GM12878 (cell line): ENCODE results near the gene SLC12A6. TPM values are rescaled to one million over a fixed set of nuclear protein-coding genes. Genes with fewer than 3 reads are reported as not detected.

ENCODE experiments used
- CHD2 ChIP-seq: IDR thresholded peaks from 2 replicates; pipeline ENCODE4 v1.6.1; 2011; ENCODE audit warnings: low read depth, low read length, improper control_type of control experiment, borderline replicate concordance
- ETV6 ChIP-seq, 2 experiments: fragments of 450-650 bp in 1 of 2; IDR thresholded peaks in 1 of 2; conservative IDR thresholded peaks in 1 of 2; 2 replicates each; pipeline ENCODE4 v1.6.1; 2014; ENCODE audit warnings: antibody characterized with exemption in 1 of 2, borderline replicate concordance in 1 of 2, low read depth in 1 of 2, mild to moderate bottlenecking in 1 of 2, moderate library complexity in 1 of 2
- FOXM1 ChIP-seq: IDR thresholded peaks from 2 replicates; pipeline ENCODE4 v1.6.1; 2012; ENCODE audit warnings: low read depth, mild to moderate bottlenecking, inconsistent platforms, low read length, moderate library complexity
- HDAC6 ChIP-seq: fragments of 200-600 bp; sonication (generic); IDR thresholded peaks from one replicate; pipeline ENCODE4 v1.8.0; 2017; ENCODE audit warnings: antibody characterized with exemption; ENCODE audit not compliant: unreplicated experiment
- KLF5 ChIP-seq: fragments of 450-650 bp; IDR thresholded peaks from 2 replicates; pipeline ENCODE4 v1.6.1; 2014; ENCODE audit warnings: mild to moderate bottlenecking; ENCODE audit not compliant: partially characterized antibody
- MXI1 ChIP-seq: fragments of 150-350 bp; IDR thresholded peaks from 2 replicates; pipeline ENCODE4 v1.6.1; 2011; ENCODE audit warnings: low read depth, mild to moderate bottlenecking, inconsistent platforms, low read length, improper control_type of control experiment
- MYC ChIP-seq: IDR thresholded peaks from 2 replicates; pipeline ENCODE4 v1.6.1; 2011; ENCODE audit warnings: mild to moderate bottlenecking, low read length, moderate library complexity, inconsistent platforms; ENCODE audit not compliant: insufficient read depth, insufficient replicate concordance, insufficient read length, severe bottlenecking
- NFXL1 ChIP-seq: fragments of 450-650 bp; IDR thresholded peaks from 2 replicates; pipeline ENCODE4 v1.6.1; 2017; ENCODE audit warnings: antibody characterized with exemption, mild to moderate bottlenecking, borderline replicate concordance
- NRF1 ChIP-seq: conservative IDR thresholded peaks from 2 replicates; pipeline ENCODE4 v1.6.1; 2011; ENCODE audit warnings: mild to moderate bottlenecking, low read depth, low read length, improper control_type of control experiment
- PAX5 ChIP-seq: IDR thresholded peaks from 2 replicates; pipeline ENCODE4 v1.6.1; 2011; ENCODE audit warnings: low read depth, low read length, borderline replicate concordance
- POLR2A ChIP-seq: IDR thresholded peaks from 2 replicates; pipeline ENCODE4 v1.6.1; 2011; ENCODE audit warnings: low read depth, mild to moderate bottlenecking, low read length
- POLR2AphosphoS2 ChIP-seq: IDR thresholded peaks from 2 replicates; pipeline ENCODE4 v1.6.1; 2011; ENCODE audit warnings: low read depth, mild to moderate bottlenecking, low read length, improper control_type of control experiment, moderate library complexity
- POU2F2 ChIP-seq: IDR thresholded peaks from 3 replicates; pipeline ENCODE4 v1.6.1; 2011; ENCODE audit warnings: low read depth, mild to moderate bottlenecking, low read length, borderline replicate concordance
- RFX5 ChIP-seq: IDR thresholded peaks from 2 replicates; pipeline ENCODE4 v1.6.1; 2011; ENCODE audit warnings: low read depth, low read length, improper control_type of control experiment
- SIN3A ChIP-seq: IDR thresholded peaks from 2 replicates; pipeline ENCODE4 v1.6.1; 2012; ENCODE audit warnings: low read depth, low read length, improper control_type of control experiment
- SMAD5 ChIP-seq: IDR thresholded peaks from 2 replicates; pipeline ENCODE4 v1.6.1; 2016; ENCODE audit warnings: antibody characterized with exemption, low read depth
- SMARCA5 ChIP-seq: fragments of 450-650 bp; IDR thresholded peaks from 2 replicates; pipeline ENCODE4 v1.6.1; 2017; ENCODE audit warnings: mild to moderate bottlenecking
- STAT1 ChIP-seq: fragments of 450-650 bp; conservative IDR thresholded peaks from 2 replicates; pipeline ENCODE4 v1.6.1; 2014; ENCODE audit warnings: antibody characterized with exemption, mild to moderate bottlenecking
- TBL1XR1 ChIP-seq: IDR thresholded peaks from 2 replicates; pipeline ENCODE4 v1.6.1; 2012; ENCODE audit warnings: low read depth, low read length, improper control_type of control experiment
- YBX1 ChIP-seq: fragments of 450-650 bp; IDR thresholded peaks from 2 replicates; pipeline ENCODE4 v1.6.1; 2016; ENCODE audit warnings: antibody characterized with exemption
- ZNF24 ChIP-seq: fragments of 450-650 bp; IDR thresholded peaks from 2 replicates; pipeline ENCODE4 v1.6.1; 2017; ENCODE audit warnings: antibody characterized with exemption, mild to moderate bottlenecking
- ZNF622 ChIP-seq: fragments of 450-650 bp; IDR thresholded peaks from 2 replicates; pipeline ENCODE4 v1.6.1; 2017; ENCODE audit warnings: mild to moderate bottlenecking, inconsistent platforms
- polyA plus RNA-seq, 11 experiments: library from polyadenylated mRNA; depleted of rRNA in 4 of 11; unstranded in 6 of 11; stranded (reverse) in 5 of 11; fragments of >200 nt; fragmentation: Nextera tagmentation in 4 of 11; fragmentation: Illumina TruSeq in 1 of 11; extraction: Ambion mirVana in 4 of 11; extraction: Trizol in 1 of 11; gene quantifications; 1 replicate in 1 of 11; 2 replicates in 10 of 11; pipeline versions ENCODE4 v1.2.1 to v1.2.3, GENCODE V29; 2011 to 2016; ENCODE audit warnings: inconsistent platforms in 2 of 11, missing spikeins in 2 of 11, low read depth in 1 of 11
- total RNA-seq, 4 experiments: library from RNA; depleted of rRNA in 3 of 4; stranded (reverse); fragments of >200 nt in 3 of 4; fragmentation: Illumina TruSeq in 1 of 4; extraction: Trizol in 1 of 4; gene quantifications; 2 replicates each; pipeline versions ENCODE4 v1.2.1 to v1.2.3, GENCODE V29; 2013 to 2021
- TF ChIP-seq, protein P1 (sequence below): IDR thresholded peaks from 2 replicates; pipeline ENCODE4 v1.6.1; 2011; ENCODE audit warnings: low read depth, mild to moderate bottlenecking, low read length, moderate library complexity, borderline replicate concordance; ENCODE audit errors: extremely low read depth
- TF ChIP-seq, protein P2 (sequence below): fragments of 450-650 bp; IDR thresholded peaks from 2 replicates; pipeline ENCODE4 v1.6.1; 2017; ENCODE audit warnings: mild to moderate bottlenecking, moderate library complexity

The SLC12A6 gene
- total and polyA plus RNA-seq, 10 of the 15 experiments (the other 5 are each of a cell fraction or from before 2014, with no cell fraction given), result 4.7 to 94.4 (median 34.2) TPM

DNA sequence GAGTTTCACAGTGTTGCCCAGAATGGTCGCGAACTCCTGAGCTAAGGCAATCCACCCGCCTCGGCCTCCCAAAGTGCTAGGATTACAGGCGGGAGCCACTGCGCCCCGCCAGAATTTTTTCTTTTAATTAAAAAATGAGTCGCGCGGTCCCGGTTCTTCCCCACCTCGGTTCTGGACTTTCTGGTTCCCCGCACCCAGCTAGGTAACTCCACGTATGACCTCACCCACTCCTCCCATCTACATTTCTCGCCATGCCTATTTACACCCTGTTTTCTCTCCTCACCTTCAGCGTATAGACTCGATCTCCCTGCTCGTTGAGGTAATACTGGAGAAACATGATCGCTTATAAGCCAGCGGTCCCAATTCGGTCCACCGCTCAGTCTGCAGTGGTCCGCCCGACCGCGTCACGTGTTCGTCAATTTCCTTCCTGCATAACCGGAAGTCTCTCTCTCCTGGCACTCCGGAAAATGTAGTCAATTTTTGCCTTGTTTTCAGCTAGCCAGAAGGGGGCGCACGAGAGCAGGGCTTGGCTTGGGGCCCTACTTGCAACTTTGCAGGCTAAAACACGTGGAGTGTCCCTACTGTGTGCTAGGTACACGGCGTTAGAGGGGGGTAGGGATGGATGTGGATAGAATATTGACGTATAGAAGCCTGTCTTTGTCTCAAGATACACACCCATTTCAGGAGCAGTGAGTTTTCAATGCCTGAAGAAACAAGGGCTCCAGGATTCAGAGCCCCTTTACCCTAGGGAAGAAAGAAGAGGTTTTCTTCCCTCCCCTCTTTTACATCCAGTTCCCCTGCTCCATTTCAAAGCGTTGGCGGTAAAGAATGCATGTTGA lies 5.4 kb upstream of the SLC12A6 start, which contains the start of the genes NOP10 and NUTM1 (continued):
- TF ChIP-seq, protein P1, sequence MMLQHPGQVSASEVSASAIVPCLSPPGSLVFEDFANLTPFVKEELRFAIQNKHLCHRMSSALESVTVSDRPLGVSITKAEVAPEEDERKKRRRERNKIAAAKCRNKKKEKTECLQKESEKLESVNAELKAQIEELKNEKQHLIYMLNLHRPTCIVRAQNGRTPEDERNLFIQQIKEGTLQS, result peak; percentile 79; the same call in 1 of the 2 replicates
- TF ChIP-seq POLR2A, result peak; percentile 87
- TF ChIP-seq TBL1XR1, result 0 out of 2 replicates have a peak, but pooled peaks have one; percentile 38
- peak; percentile 72; the same call in 1 of the 2 replicates for TF ChIP-seq FOXM1
- no peak for TF ChIP-seq ZNF622
- peak; percentile 86; the same call in 2 of the 3 replicates for TF ChIP-seq POU2F2
- TF ChIP-seq YBX1, result no peak
- no peak for TF ChIP-seq CHD2
- no peak for TF ChIP-seq MYC
- TF ChIP-seq SIN3A, result peak; percentile 75; the same call in 1 of the 2 replicates
- peak in 1 of 2 experiments; percentile 100; a peak in 3 of 4 replicates for TF ChIP-seq ETV6 (conservative IDR thresholded peaks at IDR 0.05 in 1 of 2, IDR thresholded peaks at IDR 0.05 in 1 of 2; ENCODE audit: borderline replicate concordance in 1 of 2, low read depth in 1 of 2)
- TF ChIP-seq RFX5, result no peak
- TF ChIP-seq SMAD5, result peak; percentile 84
- TF ChIP-seq PAX5, result no peak; the same call in 1 of the 2 replicates
- TF ChIP-seq ZNF24, result 0 out of 2 replicates have a peak, but pooled peaks have one; percentile 38
- TF ChIP-seq MXI1, result peak; percentile 93; the same call in 1 of the 2 replicates
- TF ChIP-seq NFXL1, result no peak
- no peak; the same call in 1 of the 2 replicates for TF ChIP-seq NRF1
- peak; percentile 62; the same call in 1 of the 2 replicates for TF ChIP-seq STAT1
- peak; percentile 25 for TF ChIP-seq KLF5
- TF ChIP-seq SMARCA5, result peak; percentile 97
- TF ChIP-seq HDAC6, result no peak
- peak; percentile 82 for TF ChIP-seq POLR2AphosphoS2
- TF ChIP-seq, protein P2, sequence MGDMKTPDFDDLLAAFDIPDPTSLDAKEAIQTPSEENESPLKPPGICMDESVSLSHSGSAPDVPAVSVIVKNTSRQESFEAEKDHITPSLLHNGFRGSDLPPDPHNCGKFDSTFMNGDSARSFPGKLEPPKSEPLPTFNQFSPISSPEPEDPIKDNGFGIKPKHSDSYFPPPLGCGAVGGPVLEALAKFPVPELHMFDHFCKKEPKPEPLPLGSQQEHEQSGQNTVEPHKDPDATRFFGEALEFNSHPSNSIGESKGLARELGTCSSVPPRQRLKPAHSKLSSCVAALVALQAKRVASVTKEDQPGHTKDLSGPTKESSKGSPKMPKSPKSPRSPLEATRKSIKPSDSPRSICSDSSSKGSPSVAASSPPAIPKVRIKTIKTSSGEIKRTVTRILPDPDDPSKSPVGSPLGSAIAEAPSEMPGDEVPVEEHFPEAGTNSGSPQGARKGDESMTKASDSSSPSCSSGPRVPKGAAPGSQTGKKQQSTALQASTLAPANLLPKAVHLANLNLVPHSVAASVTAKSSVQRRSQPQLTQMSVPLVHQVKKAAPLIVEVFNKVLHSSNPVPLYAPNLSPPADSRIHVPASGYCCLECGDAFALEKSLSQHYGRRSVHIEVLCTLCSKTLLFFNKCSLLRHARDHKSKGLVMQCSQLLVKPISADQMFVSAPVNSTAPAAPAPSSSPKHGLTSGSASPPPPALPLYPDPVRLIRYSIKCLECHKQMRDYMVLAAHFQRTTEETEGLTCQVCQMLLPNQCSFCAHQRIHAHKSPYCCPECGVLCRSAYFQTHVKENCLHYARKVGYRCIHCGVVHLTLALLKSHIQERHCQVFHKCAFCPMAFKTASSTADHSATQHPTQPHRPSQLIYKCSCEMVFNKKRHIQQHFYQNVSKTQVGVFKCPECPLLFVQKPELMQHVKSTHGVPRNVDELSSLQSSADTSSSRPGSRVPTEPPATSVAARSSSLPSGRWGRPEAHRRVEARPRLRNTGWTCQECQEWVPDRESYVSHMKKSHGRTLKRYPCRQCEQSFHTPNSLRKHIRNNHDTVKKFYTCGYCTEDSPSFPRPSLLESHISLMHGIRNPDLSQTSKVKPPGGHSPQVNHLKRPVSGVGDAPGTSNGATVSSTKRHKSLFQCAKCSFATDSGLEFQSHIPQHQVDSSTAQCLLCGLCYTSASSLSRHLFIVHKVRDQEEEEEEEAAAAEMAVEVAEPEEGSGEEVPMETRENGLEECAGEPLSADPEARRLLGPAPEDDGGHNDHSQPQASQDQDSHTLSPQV, result peak; percentile 42; the same call in 1 of the 2 replicates
